ENCODE measurements around the gene VSIG2.

Gene VSIG2

GRCh38 chr11:124784051-124784450, 32.0 kb upstream of the VSIG2 start:
- ATAC-seq = no peak
- TF ChIP-seq SNAI2 (CRISPR knock-in tag; IDR thresholded peaks at IDR 0.05) (no peak), TCF4 (CRISPR knock-in tag; IDR thresholded peaks at IDR 0.05; ENCODE audit: borderline replicate concordance) (no peak), ZNF70 (CRISPR knock-in tag; IDR thresholded peaks at IDR 0.05) (no peak), ESRRG (CRISPR knock-in tag; IDR thresholded peaks at IDR 0.05) (no peak), OSR1 (CRISPR knock-in tag; IDR thresholded peaks at IDR 0.05) (no peak), POU6F1 (CRISPR knock-in tag; IDR thresholded peaks at IDR 0.05; ENCODE audit: borderline replicate concordance, low read depth) (no peak), BACH2 (CRISPR knock-in tag; IDR thresholded peaks at IDR 0.05; ENCODE audit: borderline replicate concordance) (no peak), ZFP3 (CRISPR knock-in tag; IDR thresholded peaks at IDR 0.05) (no peak), PPARA (CRISPR knock-in tag; IDR thresholded peaks at IDR 0.05; ENCODE audit: borderline replicate concordance) (no peak), ISL1 (CRISPR knock-in tag; IDR thresholded peaks at IDR 0.05) (no peak), CSDC2 (CRISPR knock-in tag; IDR thresholded peaks at IDR 0.05) (no peak), ZC3H10 (CRISPR knock-in tag; IDR thresholded peaks at IDR 0.05) (no peak), ARNTL (CRISPR knock-in tag; IDR thresholded peaks at IDR 0.05; ENCODE audit: borderline replicate concordance, low read depth) (no peak), RARB (CRISPR knock-in tag; IDR thresholded peaks at IDR 0.05) (no peak), PATZ1 (CRISPR knock-in tag; IDR thresholded peaks at IDR 0.05; ENCODE audit: borderline replicate concordance) (no peak), ZNF565 (CRISPR knock-in tag; conservative IDR thresholded peaks at IDR 0.05; ENCODE audit: low read depth) (no peak), GLIS3 (CRISPR knock-in tag; IDR thresholded peaks at IDR 0.05) (no peak), ZNF8 (CRISPR knock-in tag; IDR thresholded peaks at IDR 0.05) (no peak), ZFP30 (CRISPR knock-in tag; IDR thresholded peaks at IDR 0.05) (no peak)

GRCh38 chr11:124783002-124783401, 30.9 kb upstream of the VSIG2 start:
- no peak for ATAC-seq
- TF ChIP-seq CSRNP3 (CRISPR knock-in tag; IDR thresholded peaks at IDR 0.05) = no peak
- no peak for TF ChIP-seq BACH2 (CRISPR knock-in tag; IDR thresholded peaks at IDR 0.05; ENCODE audit: borderline replicate concordance)
- no peak for TF ChIP-seq ZFP30 (CRISPR knock-in tag; IDR thresholded peaks at IDR 0.05)
- no peak for TF ChIP-seq ZFP3 (CRISPR knock-in tag; IDR thresholded peaks at IDR 0.05)

- no peak for ATAC-seq
- no peak for TF ChIP-seq ESRRG (CRISPR knock-in tag; IDR thresholded peaks at IDR 0.05)
- TF ChIP-seq PATZ1 (CRISPR knock-in tag; IDR thresholded peaks at IDR 0.05; ENCODE audit: borderline replicate concordance) = no peak
- TF ChIP-seq ZNF8 (CRISPR knock-in tag; IDR thresholded peaks at IDR 0.05) = no peak
- TF ChIP-seq ZNF565 (CRISPR knock-in tag; conservative IDR thresholded peaks at IDR 0.05; ENCODE audit: low read depth) = no peak
- TF ChIP-seq TCF4 (CRISPR knock-in tag; IDR thresholded peaks at IDR 0.05; ENCODE audit: borderline replicate concordance) = no peak
- TF ChIP-seq OSR1 (CRISPR knock-in tag; IDR thresholded peaks at IDR 0.05) = no peak
- no peak for TF ChIP-seq TSHZ2 (CRISPR knock-in tag; IDR thresholded peaks at IDR 0.05)
- TF ChIP-seq RARB (CRISPR knock-in tag; IDR thresholded peaks at IDR 0.05) = no peak
- no peak for TF ChIP-seq ZFP3 (CRISPR knock-in tag; IDR thresholded peaks at IDR 0.05)
- no peak for TF ChIP-seq POU6F1 (CRISPR knock-in tag; IDR thresholded peaks at IDR 0.05; ENCODE audit: borderline replicate concordance, low read depth)
- TF ChIP-seq CSDC2 (CRISPR knock-in tag; IDR thresholded peaks at IDR 0.05) = no peak
- TF ChIP-seq ARNTL (CRISPR knock-in tag; IDR thresholded peaks at IDR 0.05; ENCODE audit: borderline replicate concordance, low read depth) = no peak
- TF ChIP-seq ZFP30 (CRISPR knock-in tag; IDR thresholded peaks at IDR 0.05) = no peak
- TF ChIP-seq PPARA (CRISPR knock-in tag; IDR thresholded peaks at IDR 0.05; ENCODE audit: borderline replicate concordance) = no peak
- no peak for TF ChIP-seq GLIS3 (CRISPR knock-in tag; IDR thresholded peaks at IDR 0.05)
- no peak for TF ChIP-seq ZNF70 (CRISPR knock-in tag; IDR thresholded peaks at IDR 0.05)
- no peak for TF ChIP-seq ZC3H10 (CRISPR knock-in tag; IDR thresholded peaks at IDR 0.05)
Observed at GRCh38 chr11:124779568-124779967, 27.5 kb upstream of the VSIG2 start.
